Skeletal muscle satellite cell (primary cell): Measurements from ENCODE around the gene KLHL1. TPM values are rescaled to one million over a fixed set of nuclear protein-coding genes. Genes with fewer than 3 reads are reported as not detected.

Source experiments
- H3K27me3 ChIP-seq: 2 replicates; pipeline ENCODE4 v1.7.0; 2013; ENCODE audit warnings: low read length; ENCODE audit not compliant: control insufficient read depth, insufficient read depth
- H3K36me3 ChIP-seq: 2 replicates; pipeline ENCODE4 v1.7.0; 2013; ENCODE audit warnings: mild to moderate bottlenecking, control low read depth, low read length; ENCODE audit not compliant: insufficient read depth
- H3K4me1 ChIP-seq: 2 replicates; pipeline ENCODE4 v1.7.0; 2013; ENCODE audit warnings: low read length; ENCODE audit not compliant: control insufficient read depth, insufficient read depth
- H3K4me2 ChIP-seq: 2 replicates; pipeline ENCODE4 v1.7.0; 2013; ENCODE audit warnings: mild to moderate bottlenecking, low read length
- H3K4me3 ChIP-seq: 2 replicates; pipeline ENCODE4 v1.7.0; 2013; ENCODE audit warnings: low read length
- H3K9ac ChIP-seq: 2 replicates; pipeline ENCODE4 v1.7.0; 2013; ENCODE audit warnings: mild to moderate bottlenecking, low read depth, low read length, moderate library complexity
- H3K9me3 ChIP-seq: replicated peaks from 2 replicates; pipeline ENCODE4 v1.7.0; 2013; ENCODE audit warnings: mild to moderate bottlenecking, control low read depth, low read length
- small RNA-seq: library from RNA; depleted of rRNA; stranded (forward); fragments of <200 nt; gene quantifications from one replicate; pipeline ENCODE3, GENCODE V24; 2012

The KLHL1 gene

GRCh38 chr13:69676286-69676685 lies 432.0 kb downstream of the KLHL1 start:
- Histone ChIP-seq H3K4me3 (no peak overlapping the region), H3K9ac (no peak overlapping the region), H3K9me3 (no peaks in the 10 kb centered on the region), H3K4me1 (no peaks in the 10 kb centered on the region), H3K27me3 (no peaks in the 10 kb centered on the region), H3K4me2 (no peak overlapping the region), H3K36me3 (no peaks in the 10 kb centered on the region)

- H3K27me3 ChIP-seq: no peaks in the 10 kb centered on the region
Observed at GRCh38 chr13:69660155-69660554, 448.1 kb downstream of the KLHL1 start.

GRCh38 chr13:69657676-69658075 lies 450.6 kb downstream of the KLHL1 start:
- Histone ChIP-seq H3K9ac (no peak overlapping the region), H3K9me3 (no peaks in the 10 kb centered on the region), H3K4me2 (no peak overlapping the region), H3K4me1 (no peaks in the 10 kb centered on the region), H3K36me3 (no peaks in the 10 kb centered on the region), H3K27me3 (no peaks in the 10 kb centered on the region), H3K4me3 (no peak overlapping the region)

More at GRCh38 chr13:69660155-69660554, 448.1 kb downstream of the KLHL1 start:
- Histone ChIP-seq H3K4me2 (no peak overlapping the region), H3K36me3 (no peaks in the 10 kb centered on the region), H3K9me3 (no peaks in the 10 kb centered on the region), H3K4me1 (no peaks in the 10 kb centered on the region), H3K4me3 (no peak overlapping the region), H3K9ac (no peak overlapping the region)

GRCh38 chr13:69654392-69654791 lies 453.9 kb downstream of the KLHL1 start:
- Histone ChIP-seq H3K4me3 (no peak overlapping the region), H3K4me2 (no peak overlapping the region), H3K27me3 (no peaks in the 10 kb centered on the region), H3K9ac (no peak overlapping the region), H3K36me3 (no peaks in the 10 kb centered on the region), H3K4me1 (no peaks in the 10 kb centered on the region), H3K9me3 (no peaks in the 10 kb centered on the region)

Small RNA genes within 50 kb of the gene (small RNA-seq; reads per million reads assigned to genes)
- gene RNY3P10: not detected
